DMS 273 (cell line): ENCODE measurements around the gene GPR146.
"Not testable (repeated sequence)": the region's sequence is repeated elsewhere in the genome, so short reads cannot be mapped to it uniquely, and the experiment has no call there.

Source experiments
- DNase-seq: peaks from one replicate; lab custom pipeline; 2025; ENCODE audit not compliant: unreplicated experiment; lab: John Stamatoyannopoulos, UW

GPR146 gene

GRCh38 chr7:1024876-1025742 lies 19.2 kb upstream of the GPR146 start:
- DNase-seq: no peak

GRCh38 chr7:1025743-1026581 lies 18.4 kb upstream of the GPR146 start:
- DNase-seq: peak; percentile 36

- DNase-seq: no peak
These were observed 17.6 kb upstream of the GPR146 start for GRCh38 chr7:1026721-1027161.

GRCh38 chr7:1027242-1028043 lies 16.9 kb upstream of the GPR146 start:
- peak; percentile 54 for DNase-seq

- peak; percentile 96 for DNase-seq
These were observed 16.1 kb upstream of the GPR146 start for GRCh38 chr7:1028044-1028770.

- peak; percentile 92 for DNase-seq
These were observed 15.3 kb upstream of the GPR146 start for GRCh38 chr7:1028775-1029636.

GRCh38 chr7:1029637-1030443 lies 14.5 kb upstream of the GPR146 start:
- DNase-seq: no peak

GRCh38 chr7:1030444-1031070 lies 13.8 kb upstream of the GPR146 start:
- no peak for DNase-seq

- no peak for DNase-seq
These were observed 12.5 kb upstream of the GPR146 start for GRCh38 chr7:1031716-1032455.

- no peak for DNase-seq
These were observed 11.7 kb upstream of the GPR146 start for GRCh38 chr7:1032536-1033181.

GRCh38 chr7:1033546-1034145 lies 10.7 kb upstream of the GPR146 start:
- no peak for DNase-seq

- DNase-seq: not testable (repeated sequence)
These were observed 9.6 kb upstream of the GPR146 start for GRCh38 chr7:1034769-1035168.

- not testable (repeated sequence) for DNase-seq
These were observed 8.0 kb upstream of the GPR146 start for GRCh38 chr7:1036164-1036928.

- not testable (repeated sequence) for DNase-seq
These were observed 4.1 kb upstream of the GPR146 start for GRCh38 chr7:1040233-1040632.

GRCh38 chr7:1040790-1041189 lies 3.6 kb upstream of the GPR146 start:
- DNase-seq: peak; percentile 98
